Gastroesophageal sphincter (tissue), 4 donors: Measurements from ENCODE around the gene VDR. TPM values are rescaled to one million over a fixed set of nuclear protein-coding genes. Genes with fewer than 3 reads are reported as not detected.

ENCODE experiments used
- ATAC-seq: fragments of 150-250 bp; one replicate; pipeline ENCODE4 v1.9.1; 2016; ENCODE audit warnings: mild to moderate bottlenecking, moderate library complexity
- H3K27ac ChIP-seq, 4 donors: fragments of 200-600 bp; sonication (generic) in 3 of 4; 1 replicate in 3 of 4; 2 replicates in 1 of 4; pipeline ENCODE4 v1.5.1; 2016 to 2019
- H3K27me3 ChIP-seq: fragments of 200-600 bp; sonication (generic); one replicate; pipeline ENCODE4 v1.5.1; 2019
- H3K36me3 ChIP-seq, 2 donors: fragments of 200-600 bp; sonication (generic); one replicate each; pipeline ENCODE4 v1.5.1; 2019; ENCODE audit warnings: control low read depth in 1 of 2
- H3K4me1 ChIP-seq, 3 donors: fragments of 200-600 bp; sonication (generic); 1 replicate in 2 of 3; 2 replicates in 1 of 3; pipeline ENCODE4 v1.5.1; 2016 to 2019; ENCODE audit warnings: control low read depth in 2 of 3
- H3K4me3 ChIP-seq, 2 donors: fragments of 200-600 bp; sonication (generic); one replicate each; pipeline ENCODE4 v1.5.1; 2019; ENCODE audit warnings: mild to moderate bottlenecking in 1 of 2, moderate library complexity in 1 of 2
- H3K9me3 ChIP-seq, 3 donors: fragments of 200-600 bp; sonication (generic); one replicate each; pipeline ENCODE4 v1.5.1; 2017 to 2019; ENCODE audit warnings: control low read depth in 2 of 3
- EP300 ChIP-seq: sonication (generic); formaldehyde crosslinking; IDR thresholded peaks from one replicate; pipeline ENCODE4 v1.6.1; 2017; ENCODE audit warnings: antibody characterized with exemption, mild to moderate bottlenecking
- POLR2A ChIP-seq, 2 donors: fragments of 450-650 bp; IDR thresholded peaks; one replicate each; pipeline ENCODE4 v1.6.1; 2017; ENCODE audit warnings: antibody characterized with exemption in 2 of 2, mild to moderate bottlenecking in 2 of 2, moderate library complexity in 1 of 2
- POLR2AphosphoS5 ChIP-seq: sonication (generic); formaldehyde crosslinking; IDR thresholded peaks from one replicate; pipeline ENCODE4 v1.6.1; 2017; ENCODE audit warnings: antibody characterized with exemption
- WGBS, 2 donors: methylation state at CpG; one replicate each; pipeline ENCODE4 v1.1.5; 2018; ENCODE audit warnings: low coverage in 1 of 2; 5-methylcytosine and 5-hydroxymethylcytosine counted together
- total RNA-seq, 4 donors: library from RNA; depleted of rRNA; stranded (reverse); fragments of >200 nt; gene quantifications; one replicate each; pipeline ENCODE4 v1.1.0, GENCODE V29; 2016
- TF ChIP-seq, protein P1 (sequence below), 4 experiments: fragments of 200-600 bp in 2 of 4; fragments of 450-650 bp in 2 of 4; sonication (generic) in 1 of 4; IDR thresholded peaks; one replicate each; pipeline ENCODE4 v1.5.1; 2017 to 2019; ENCODE audit warnings: antibody characterized with exemption in 4 of 4, mild to moderate bottlenecking in 2 of 4, moderate library complexity in 2 of 4

VDR gene
- total RNA-seq, 4 donors from 2014 or later, result 1.2 to 5.5 (median 1.6) TPM

GRCh38 chr12:47795121-47795813 lies 109.5 kb downstream of the VDR start:
- Histone ChIP-seq H3K36me3 (peaks cover 0 to 87% of the 10 kb centered on the region in 2 donors), H3K4me1 (peaks cover 8 to 31% (median 21%) of the 10 kb centered on the region in 3 donors), H3K27me3 (no peaks in the 10 kb centered on the region), H3K4me3 (no peak overlapping the region), H3K27ac (peak overlapping the region in 1 of 4 donors; percentile 42), H3K9me3 (no peaks in the 10 kb centered on the region)
- ATAC-seq, result no peak
- TF ChIP-seq POLR2AphosphoS5, result no peak
- TF ChIP-seq, protein P1, sequence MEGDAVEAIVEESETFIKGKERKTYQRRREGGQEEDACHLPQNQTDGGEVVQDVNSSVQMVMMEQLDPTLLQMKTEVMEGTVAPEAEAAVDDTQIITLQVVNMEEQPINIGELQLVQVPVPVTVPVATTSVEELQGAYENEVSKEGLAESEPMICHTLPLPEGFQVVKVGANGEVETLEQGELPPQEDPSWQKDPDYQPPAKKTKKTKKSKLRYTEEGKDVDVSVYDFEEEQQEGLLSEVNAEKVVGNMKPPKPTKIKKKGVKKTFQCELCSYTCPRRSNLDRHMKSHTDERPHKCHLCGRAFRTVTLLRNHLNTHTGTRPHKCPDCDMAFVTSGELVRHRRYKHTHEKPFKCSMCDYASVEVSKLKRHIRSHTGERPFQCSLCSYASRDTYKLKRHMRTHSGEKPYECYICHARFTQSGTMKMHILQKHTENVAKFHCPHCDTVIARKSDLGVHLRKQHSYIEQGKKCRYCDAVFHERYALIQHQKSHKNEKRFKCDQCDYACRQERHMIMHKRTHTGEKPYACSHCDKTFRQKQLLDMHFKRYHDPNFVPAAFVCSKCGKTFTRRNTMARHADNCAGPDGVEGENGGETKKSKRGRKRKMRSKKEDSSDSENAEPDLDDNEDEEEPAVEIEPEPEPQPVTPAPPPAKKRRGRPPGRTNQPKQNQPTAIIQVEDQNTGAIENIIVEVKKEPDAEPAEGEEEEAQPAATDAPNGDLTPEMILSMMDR (IDR thresholded peaks at IDR 0.05), result no peak
- no peak for TF ChIP-seq POLR2A (IDR thresholded peaks at IDR 0.05)
- TF ChIP-seq EP300, result no peak
- WGBS, 2 donors, result 81 to 89% methylated on average over 8 to 10 of the region's 21 CpGs

DNA sequence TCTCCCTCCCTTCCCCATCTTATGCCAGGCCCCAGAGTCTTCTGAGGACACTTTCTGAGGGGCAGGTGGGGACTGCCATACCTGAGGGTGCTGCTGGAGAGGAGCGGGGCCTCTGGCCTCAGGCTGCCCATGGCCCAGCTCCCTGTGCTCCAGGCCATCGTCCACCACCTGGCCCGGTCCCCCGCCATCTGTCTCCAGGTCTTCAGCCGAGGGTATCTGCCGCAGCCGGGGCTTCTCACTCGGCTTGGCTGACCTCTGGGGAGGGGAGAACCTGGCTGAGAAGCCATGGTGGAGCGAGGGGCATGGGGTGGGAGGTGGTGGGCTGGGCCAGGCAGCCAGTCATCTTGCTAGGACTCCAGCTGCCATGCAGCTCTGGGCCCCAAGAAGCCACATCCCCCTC lies 110.1 kb downstream of the VDR start:
- H3K4me3 ChIP-seq, result no peak overlapping the region
- peak overlapping the region in 3 of 4 donors; percentile 17 to 42 (median 22) for H3K27ac ChIP-seq
- H3K9me3 ChIP-seq, result no peaks in the 10 kb centered on the region
- ATAC-seq, result no peak
- no peaks in the 10 kb centered on the region for H3K27me3 ChIP-seq
- no CpG with 5 or more reads among the region's 9 CpGs for WGBS, 2 donors
- peaks cover 3 to 25% (median 15%) of the 10 kb centered on the region in 3 donors for H3K4me1 ChIP-seq
- peaks cover 0 to 93% of the 10 kb centered on the region in 2 donors for H3K36me3 ChIP-seq
- TF ChIP-seq EP300 (no peak), POLR2AphosphoS5 (no peak), POLR2A (IDR thresholded peaks at IDR 0.05) (no peak)
- TF ChIP-seq, protein P1 (IDR thresholded peaks at IDR 0.05), result no peak

DNA sequence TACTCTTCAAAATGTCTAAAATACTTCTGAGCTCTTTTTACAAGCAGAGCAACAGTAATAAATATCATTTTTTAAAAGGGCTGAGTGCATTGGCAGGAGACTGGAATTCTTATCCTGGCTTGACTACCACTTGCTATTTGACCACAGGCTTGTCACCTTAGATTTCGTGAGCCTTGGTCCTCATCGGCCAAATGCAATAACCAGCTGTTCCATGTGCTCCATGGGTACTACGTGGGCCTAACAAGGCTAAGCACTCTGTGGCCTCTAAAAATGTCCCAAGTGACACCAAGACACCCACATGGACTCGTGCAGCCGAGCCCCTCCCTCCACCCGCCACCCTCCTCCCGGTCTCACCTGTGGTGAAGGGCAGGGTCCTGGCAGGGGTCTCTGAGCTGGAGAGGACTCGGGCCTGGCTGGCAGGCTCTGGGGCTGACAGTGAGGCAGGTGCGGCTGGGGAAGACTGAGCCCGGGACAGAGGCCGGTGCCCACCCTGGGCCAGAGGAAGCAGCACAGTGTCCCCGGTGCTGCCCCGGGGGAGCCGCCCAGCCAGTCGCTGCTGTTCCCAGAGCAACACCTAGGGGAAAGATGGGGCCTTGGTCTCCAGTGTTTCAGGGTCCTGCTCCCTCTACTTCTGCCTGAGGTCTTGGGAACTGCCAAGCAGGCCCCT lies 111.6 kb downstream of the VDR start:
- Histone ChIP-seq H3K9me3 (no peaks in the 10 kb centered on the region), H3K27ac (peak overlapping the region in 2 of 4 donors; percentile 20 to 22), H3K4me3 (no peak overlapping the region), H3K4me1 (peaks cover 0 to 11% (median 0%) of the 10 kb centered on the region in 3 donors), H3K27me3 (no peaks in the 10 kb centered on the region), H3K36me3 (peaks cover 0 to 100% of the 10 kb centered on the region in 2 donors)
- no peak for TF ChIP-seq EP300
- TF ChIP-seq, protein P1 (IDR thresholded peaks at IDR 0.05), result no peak
- TF ChIP-seq POLR2A (IDR thresholded peaks at IDR 0.05), result no peak
- no peak for TF ChIP-seq POLR2AphosphoS5
- ATAC-seq, result no peak
- 69% methylated on average over 2 of the region's 15 CpGs; no CpG with 5 or more reads in 1 of the 2 donors for WGBS, 2 donors

DNA sequence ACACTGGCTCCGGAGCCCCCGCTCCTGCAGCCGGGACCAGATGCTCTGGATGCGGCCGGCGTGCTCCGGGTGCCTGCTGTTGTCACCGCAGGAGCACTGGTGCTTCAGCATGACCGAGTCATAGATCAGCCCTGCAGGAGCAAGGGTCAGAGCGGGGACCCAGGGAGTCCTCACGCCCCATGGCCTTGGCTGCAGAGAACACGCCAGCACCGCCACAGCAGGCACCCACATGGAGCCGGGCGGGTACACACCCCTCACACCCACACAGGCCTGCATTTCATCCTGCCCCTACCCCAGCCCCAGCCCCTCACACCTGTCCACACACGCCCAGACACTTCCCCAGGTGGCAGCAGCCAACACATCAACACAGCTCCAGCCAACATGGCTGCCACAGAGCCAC lies 112.9 kb downstream of the VDR start:
- ATAC-seq, result no peak
- peaks cover 0 to 13% (median 4%) of the 10 kb centered on the region in 3 donors for H3K4me1 ChIP-seq
- H3K27ac ChIP-seq, result peak overlapping the region in 2 of 4 donors; percentile 17 to 48
- TF ChIP-seq, protein P1 (IDR thresholded peaks at IDR 0.05), result no peak
- no peak for TF ChIP-seq POLR2A (IDR thresholded peaks at IDR 0.05)
- no peak for TF ChIP-seq EP300
- no peaks in the 10 kb centered on the region for H3K27me3 ChIP-seq
- no peak overlapping the region for H3K4me3 ChIP-seq
- WGBS, 2 donors, result no CpG with 5 or more reads among the region's 16 CpGs
- H3K9me3 ChIP-seq, result no peaks in the 10 kb centered on the region
- peaks cover 0 to 100% of the 10 kb centered on the region in 2 donors for H3K36me3 ChIP-seq

Other genes starting within 250 kb of the VDR start
- gene RPAP3, start 199.0 kb downstream of the VDR start, total RNA-seq, result 10 to 100 TPM; 17.0 to 20.0 (median 18.8) TPM
- 1 to 10 TPM in 2 of 4 donors, under 1 TPM in 2; 0.42 to 1.9 (median 0.75) TPM for gene ENDOU, start 179.5 kb downstream of the VDR start, total RNA-seq
- gene RAPGEF3, start 146.1 kb downstream of the VDR start, total RNA-seq, result 10 to 100 TPM; 19.3 to 56.8 (median 25.5) TPM
- gene SLC48A1, start 131.8 kb downstream of the VDR start, total RNA-seq, result 10 to 100 TPM; 40.7 to 66.8 (median 53.3) TPM
- 10 to 100 TPM; 55.9 to 96.5 (median 59.4) TPM for gene HDAC7, start 85.1 kb downstream of the VDR start, total RNA-seq
- 100 to 1,000 TPM in 2 of 4 donors, 10 to 100 TPM in 2; 67.3 to 156 (median 95.1) TPM for gene TMEM106C, start 58.6 kb upstream of the VDR start, total RNA-seq
- gene COL2A1, start 99.5 kb upstream of the VDR start, total RNA-seq, result not detected
- gene SENP1, start 201.1 kb upstream of the VDR start, total RNA-seq, result 10 to 100 TPM; 17.3 to 23.8 (median 20.7) TPM
- gene PFKM, start 214.4 kb upstream of the VDR start, total RNA-seq, result 100 to 1,000 TPM in 1 of 4 donors, 10 to 100 TPM in 3; 64.5 to 105 (median 71.0) TPM